Measurements from ENCODE around the gene ARHGAP5.

Gene ARHGAP5

DNA sequence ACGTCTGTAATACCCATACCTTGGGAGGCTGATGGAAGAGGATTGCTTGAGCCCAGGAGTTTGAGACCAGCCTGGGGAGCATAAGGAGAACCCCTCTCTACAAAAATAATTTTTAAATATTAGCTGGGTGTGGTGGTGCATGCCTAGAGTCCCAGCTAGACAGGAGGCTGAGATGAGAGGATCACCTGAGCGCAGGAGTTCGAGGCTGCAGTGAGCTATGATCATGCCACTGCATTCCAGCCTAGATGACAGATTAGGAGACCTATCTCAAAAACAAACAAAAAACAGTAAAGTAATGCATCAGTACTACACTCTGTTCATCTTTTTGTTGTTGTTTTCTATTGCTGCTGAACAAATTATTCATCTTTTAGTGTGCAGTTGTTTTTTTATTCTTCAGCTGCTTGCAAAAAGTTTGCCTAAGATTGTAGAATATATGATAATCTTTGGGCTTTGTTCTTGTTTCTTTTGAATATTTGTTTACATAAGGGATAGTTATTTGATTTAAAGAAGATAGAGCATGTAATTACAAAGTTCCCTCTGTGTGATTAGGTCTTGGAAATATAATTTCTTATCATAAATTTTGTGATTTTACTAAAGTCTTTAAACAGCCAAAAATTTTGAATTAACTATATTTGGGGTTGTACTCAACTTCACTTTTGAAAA lies 8.2 kb downstream of the ARHGAP5 start:
- no peaks in the 10 kb centered on the region for H3K4me1 ChIP-seq (ENCODE audit: control insufficient read depth, low read length)

DNA sequence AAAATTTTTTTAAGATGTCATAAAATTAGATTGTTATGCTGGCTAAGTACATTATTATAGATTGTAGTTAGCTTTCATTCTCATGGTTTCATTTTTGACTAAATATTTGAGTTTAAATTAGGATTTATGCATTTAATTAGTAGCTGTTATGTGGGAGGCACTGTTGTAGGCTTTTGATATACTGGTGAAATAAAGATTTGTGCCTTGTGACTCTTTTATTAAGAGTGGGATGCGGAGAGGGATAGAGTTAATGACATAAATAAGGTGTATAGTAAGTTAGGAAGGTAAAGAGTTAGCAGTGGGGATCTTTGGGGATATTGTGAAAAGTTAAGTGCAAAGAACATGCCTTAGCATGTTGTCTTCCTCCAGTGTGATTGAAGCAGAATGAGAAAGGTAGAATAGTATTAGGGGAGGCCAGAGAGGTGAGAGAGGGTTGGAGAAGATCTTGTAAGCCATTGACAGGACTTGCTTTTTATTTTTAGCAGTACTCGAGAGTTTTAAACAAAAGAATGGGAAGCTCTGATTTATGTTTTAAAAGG lies 8.8 kb downstream of the ARHGAP5 start:
- no peak overlapping the region for H3K27ac ChIP-seq (ENCODE audit: low read depth, low read length)
- no peak for TF ChIP-seq EZH2phosphoT487 (IDR thresholded peaks at IDR 0.05; ENCODE audit: borderline replicate concordance, low read length)
- TF ChIP-seq, protein P1, sequence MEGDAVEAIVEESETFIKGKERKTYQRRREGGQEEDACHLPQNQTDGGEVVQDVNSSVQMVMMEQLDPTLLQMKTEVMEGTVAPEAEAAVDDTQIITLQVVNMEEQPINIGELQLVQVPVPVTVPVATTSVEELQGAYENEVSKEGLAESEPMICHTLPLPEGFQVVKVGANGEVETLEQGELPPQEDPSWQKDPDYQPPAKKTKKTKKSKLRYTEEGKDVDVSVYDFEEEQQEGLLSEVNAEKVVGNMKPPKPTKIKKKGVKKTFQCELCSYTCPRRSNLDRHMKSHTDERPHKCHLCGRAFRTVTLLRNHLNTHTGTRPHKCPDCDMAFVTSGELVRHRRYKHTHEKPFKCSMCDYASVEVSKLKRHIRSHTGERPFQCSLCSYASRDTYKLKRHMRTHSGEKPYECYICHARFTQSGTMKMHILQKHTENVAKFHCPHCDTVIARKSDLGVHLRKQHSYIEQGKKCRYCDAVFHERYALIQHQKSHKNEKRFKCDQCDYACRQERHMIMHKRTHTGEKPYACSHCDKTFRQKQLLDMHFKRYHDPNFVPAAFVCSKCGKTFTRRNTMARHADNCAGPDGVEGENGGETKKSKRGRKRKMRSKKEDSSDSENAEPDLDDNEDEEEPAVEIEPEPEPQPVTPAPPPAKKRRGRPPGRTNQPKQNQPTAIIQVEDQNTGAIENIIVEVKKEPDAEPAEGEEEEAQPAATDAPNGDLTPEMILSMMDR (IDR thresholded peaks at IDR 0.05; ENCODE audit: low read depth, low read length, poor library complexity, severe bottlenecking), result no peak
- no peaks in the 10 kb centered on the region for H3K4me1 ChIP-seq (ENCODE audit: control insufficient read depth, low read length)
- H3K9me2 ChIP-seq (replicated peaks; ENCODE audit: control insufficient read depth, low read length), result no peaks in the 10 kb centered on the region
- H3F3A ChIP-seq (ENCODE audit: control insufficient read depth, insufficient read depth), result no peaks in the 10 kb centered on the region
- peaks cover 4% of the 10 kb centered on the region; the same call in 1 of the 2 replicates for H3K36me3 ChIP-seq (ENCODE audit: control insufficient read depth, low read length)
- no peaks in the 10 kb centered on the region for H3K27me3 ChIP-seq (ENCODE audit: control insufficient read depth, low read length)
- H3K4me2 ChIP-seq (ENCODE audit: low read length), result no peak overlapping the region
- peaks cover 35% of the 10 kb centered on the region for H3K79me2 ChIP-seq (ENCODE audit: control insufficient read depth, low read length)
- no peaks in the 10 kb centered on the region for H3K9me3 ChIP-seq (ENCODE audit: control insufficient read depth, insufficient read depth, low read length)
- H3K4me3 ChIP-seq (ENCODE audit: low read length), result no peak overlapping the region
- no peaks in the 10 kb centered on the region for H4K20me1 ChIP-seq (ENCODE audit: control insufficient read depth, insufficient read depth, low read depth, low read length)

More for the DNA sequence above, 8.2 kb downstream of the ARHGAP5 start:
- H3K9me3 ChIP-seq (ENCODE audit: control insufficient read depth, insufficient read depth, low read length), result no peaks in the 10 kb centered on the region
- no peak overlapping the region for H3K4me3 ChIP-seq (ENCODE audit: low read length)
- no peaks in the 10 kb centered on the region for H3K9me2 ChIP-seq (replicated peaks; ENCODE audit: control insufficient read depth, low read length)
- H3K4me2 ChIP-seq (ENCODE audit: low read length), result no peak overlapping the region
- no peaks in the 10 kb centered on the region for H3F3A ChIP-seq (ENCODE audit: control insufficient read depth, insufficient read depth)
- no peak overlapping the region for H3K27ac ChIP-seq (ENCODE audit: low read depth, low read length)
- H4K20me1 ChIP-seq (ENCODE audit: control insufficient read depth, insufficient read depth, low read depth, low read length), result no peaks in the 10 kb centered on the region
- no peaks in the 10 kb centered on the region; the same call in 1 of the 2 replicates for H3K36me3 ChIP-seq (ENCODE audit: control insufficient read depth, low read length)
- H3K79me2 ChIP-seq (ENCODE audit: control insufficient read depth, low read length), result peaks cover 41% of the 10 kb centered on the region
- TF ChIP-seq, protein P1 (IDR thresholded peaks at IDR 0.05; ENCODE audit: low read depth, low read length, poor library complexity, severe bottlenecking), result no peak
- H3K27me3 ChIP-seq (ENCODE audit: control insufficient read depth, low read length), result no peaks in the 10 kb centered on the region

DNA sequence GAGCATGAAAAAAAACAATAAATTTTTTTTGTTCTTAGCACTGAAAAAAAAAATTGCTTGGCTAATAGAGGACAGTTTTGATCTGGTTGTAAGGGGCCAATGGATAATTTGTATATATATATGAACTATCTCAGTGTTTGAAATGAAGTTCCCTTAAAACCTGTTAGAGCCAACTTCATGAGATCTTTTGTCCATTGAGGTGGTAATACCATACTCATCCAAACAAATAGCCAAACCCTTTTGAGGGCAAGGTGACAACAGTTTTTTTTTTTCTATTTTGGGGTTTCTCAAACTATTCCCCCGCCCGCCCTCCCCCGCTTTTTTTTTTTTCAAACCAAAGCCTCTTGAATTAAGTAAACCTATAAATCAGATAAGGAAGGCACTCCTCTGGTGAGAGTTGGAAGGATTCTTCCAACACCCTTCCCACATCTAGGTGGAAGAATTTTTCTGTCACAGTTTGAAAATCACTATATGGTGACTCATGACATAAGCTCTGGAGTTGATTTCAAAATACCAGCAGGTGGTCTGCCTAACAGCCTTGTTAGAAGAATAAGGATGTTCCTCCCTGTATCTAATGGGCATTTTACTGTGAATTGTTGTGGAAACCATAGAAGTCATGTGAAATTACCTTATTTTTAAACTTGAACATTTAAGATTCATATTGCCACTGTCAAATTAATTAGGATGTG lies 10.2 kb downstream of the ARHGAP5 start:
- H4K20me1 ChIP-seq (ENCODE audit: control insufficient read depth, insufficient read depth, low read depth, low read length), result no peaks in the 10 kb centered on the region
- H3K4me1 ChIP-seq (ENCODE audit: control insufficient read depth, low read length), result no peaks in the 10 kb centered on the region
- no peaks in the 10 kb centered on the region for H3F3A ChIP-seq (ENCODE audit: control insufficient read depth, insufficient read depth)
- no peak overlapping the region for H3K27ac ChIP-seq (ENCODE audit: low read depth, low read length)
- no peaks in the 10 kb centered on the region for H3K9me2 ChIP-seq (replicated peaks; ENCODE audit: control insufficient read depth, low read length)
- H3K27me3 ChIP-seq (ENCODE audit: control insufficient read depth, low read length), result no peaks in the 10 kb centered on the region
- H3K9me3 ChIP-seq (ENCODE audit: control insufficient read depth, insufficient read depth, low read length), result no peaks in the 10 kb centered on the region
- peaks cover 33% of the 10 kb centered on the region for H3K79me2 ChIP-seq (ENCODE audit: control insufficient read depth, low read length)
- H3K4me3 ChIP-seq (ENCODE audit: low read length), result no peak overlapping the region
- peaks cover 4% of the 10 kb centered on the region; the same call in 1 of the 2 replicates for H3K36me3 ChIP-seq (ENCODE audit: control insufficient read depth, low read length)
- no peak overlapping the region for H3K4me2 ChIP-seq (ENCODE audit: low read length)
- no peak for TF ChIP-seq EZH2phosphoT487 (IDR thresholded peaks at IDR 0.05; ENCODE audit: borderline replicate concordance, low read length)
- TF ChIP-seq, protein P1 (IDR thresholded peaks at IDR 0.05; ENCODE audit: low read depth, low read length, poor library complexity, severe bottlenecking), result no peak

All from DOHH2 (cell line).